HEK293T (cell line): Measurements from ENCODE around the gene ASTN2.

Experiments used
- ARNT ChIP-seq: fragments of 450-650 bp; IDR thresholded peaks from 2 replicates; pipeline ENCODE4 v1.6.1; 2017; ENCODE audit warnings: mild to moderate bottlenecking
- BHLHE40 ChIP-seq: fragments of 450-650 bp; IDR thresholded peaks from 2 replicates; pipeline ENCODE4 v1.6.1; 2016; ENCODE audit warnings: mild to moderate bottlenecking, moderate library complexity, borderline replicate concordance
- ELF4 ChIP-seq: fragments of 450-650 bp; IDR thresholded peaks from 2 replicates; pipeline ENCODE4 v1.6.1; 2017; ENCODE audit warnings: antibody characterized with exemption
- FOXA1 ChIP-seq: fragments of 450-650 bp; IDR thresholded peaks from 2 replicates; pipeline ENCODE4 v1.6.1; 2016; ENCODE audit warnings: mild to moderate bottlenecking
- FOXM1 ChIP-seq: fragments of 450-650 bp; IDR thresholded peaks from 2 replicates; pipeline ENCODE4 v1.6.1; 2017; ENCODE audit warnings: mild to moderate bottlenecking, borderline replicate concordance
- HDGF ChIP-seq: fragments of 450-650 bp; IDR thresholded peaks from 2 replicates; pipeline ENCODE4 v1.6.1; 2017; ENCODE audit warnings: antibody characterized with exemption, borderline replicate concordance
- L3MBTL2 ChIP-seq: fragments of 450-650 bp; conservative IDR thresholded peaks from 2 replicates; pipeline ENCODE4 v1.6.1; 2016; ENCODE audit warnings: mild to moderate bottlenecking
- LEF1 ChIP-seq: fragments of 450-650 bp; IDR thresholded peaks from 2 replicates; pipeline ENCODE4 v1.6.1; 2017; ENCODE audit warnings: mild to moderate bottlenecking, borderline replicate concordance
- NFRKB ChIP-seq: fragments of 450-650 bp; IDR thresholded peaks from 2 replicates; pipeline ENCODE4 v1.6.1; 2016; ENCODE audit warnings: mild to moderate bottlenecking, moderate library complexity
- PKNOX1 ChIP-seq: fragments of 450-650 bp; IDR thresholded peaks from 2 replicates; pipeline ENCODE4 v1.6.1; 2016
- SP1 ChIP-seq: fragments of 450-650 bp; IDR thresholded peaks from 2 replicates; pipeline ENCODE4 v1.6.1; 2017
- SUZ12 ChIP-seq: fragments of 450-650 bp; IDR thresholded peaks from 2 replicates; pipeline ENCODE4 v1.6.1; 2016; ENCODE audit warnings: mild to moderate bottlenecking
- TARDBP ChIP-seq: fragments of 450-650 bp; IDR thresholded peaks from 2 replicates; pipeline ENCODE4 v1.6.1; 2016

GRCh38 chr9:116819116-116819515 is 595.7 kb downstream of the ASTN2 start:
- TF ChIP-seq BHLHE40 (no peak), HDGF (no peak), PKNOX1 (no peak), FOXA1 (no peak), L3MBTL2 (no peak), SP1 (no peak), FOXM1 (no peak), ELF4 (no peak), LEF1 (no peak), SUZ12 (no peak), TARDBP (no peak), NFRKB (no peak), ARNT (no peak)
